Esophagus squamous epithelium (tissue), 4 donors: ENCODE data around the gene EBF4.

Experiments used
- POLR2A ChIP-seq, 4 donors: fragments of 450-650 bp; IDR thresholded peaks; one replicate each; pipeline ENCODE4 v1.6.1; 2017; ENCODE audit warnings: antibody characterized with exemption in 4 of 4, mild to moderate bottlenecking in 4 of 4, moderate library complexity in 3 of 4
- TF ChIP-seq, protein P1 (sequence below), 6 experiments: fragments of 450-650 bp in 4 of 6; fragments of 200-600 bp in 2 of 6; sonication (generic) in 2 of 6; IDR thresholded peaks; one replicate each; pipeline ENCODE4 v1.5.1; 2016 to 2019; ENCODE audit warnings: antibody characterized with exemption in 6 of 6, mild to moderate bottlenecking in 4 of 6, moderate library complexity in 4 of 6

DNA sequence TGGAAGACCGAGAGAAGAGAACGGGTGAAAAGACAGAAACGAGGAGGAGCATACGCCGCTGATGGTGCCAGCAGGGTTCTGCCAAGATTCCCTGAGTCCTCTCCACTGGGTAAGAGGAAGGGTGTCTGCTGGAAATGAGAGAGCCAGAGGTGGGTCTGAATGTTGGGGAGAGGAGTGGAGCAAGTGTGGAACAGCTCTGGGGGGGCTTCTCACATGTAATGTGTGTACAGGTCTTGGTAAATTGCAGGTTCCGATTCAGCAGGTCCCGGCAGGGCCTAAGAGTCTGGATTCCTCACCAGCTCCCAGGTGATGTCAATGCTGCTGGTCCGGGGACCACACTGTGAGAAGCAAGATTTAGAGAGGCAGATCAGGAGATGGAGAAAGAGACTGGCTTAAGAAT lies 1.5 kb upstream of the EBF4 start:
- TF ChIP-seq, protein P1, sequence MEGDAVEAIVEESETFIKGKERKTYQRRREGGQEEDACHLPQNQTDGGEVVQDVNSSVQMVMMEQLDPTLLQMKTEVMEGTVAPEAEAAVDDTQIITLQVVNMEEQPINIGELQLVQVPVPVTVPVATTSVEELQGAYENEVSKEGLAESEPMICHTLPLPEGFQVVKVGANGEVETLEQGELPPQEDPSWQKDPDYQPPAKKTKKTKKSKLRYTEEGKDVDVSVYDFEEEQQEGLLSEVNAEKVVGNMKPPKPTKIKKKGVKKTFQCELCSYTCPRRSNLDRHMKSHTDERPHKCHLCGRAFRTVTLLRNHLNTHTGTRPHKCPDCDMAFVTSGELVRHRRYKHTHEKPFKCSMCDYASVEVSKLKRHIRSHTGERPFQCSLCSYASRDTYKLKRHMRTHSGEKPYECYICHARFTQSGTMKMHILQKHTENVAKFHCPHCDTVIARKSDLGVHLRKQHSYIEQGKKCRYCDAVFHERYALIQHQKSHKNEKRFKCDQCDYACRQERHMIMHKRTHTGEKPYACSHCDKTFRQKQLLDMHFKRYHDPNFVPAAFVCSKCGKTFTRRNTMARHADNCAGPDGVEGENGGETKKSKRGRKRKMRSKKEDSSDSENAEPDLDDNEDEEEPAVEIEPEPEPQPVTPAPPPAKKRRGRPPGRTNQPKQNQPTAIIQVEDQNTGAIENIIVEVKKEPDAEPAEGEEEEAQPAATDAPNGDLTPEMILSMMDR (IDR thresholded peaks at IDR 0.05), result no peak
- TF ChIP-seq POLR2A (IDR thresholded peaks at IDR 0.05), result no peak
